ENCODE measurements around the gene FUT1.
"Not testable (repeated sequence)": the region's sequence is repeated elsewhere in the genome, so short reads cannot be mapped to it uniquely, and the experiment has no call there.

The FUT1 gene

GRCh38 chr19:48718106-48718505 lies 34.3 kb downstream of the FUT1 start:
- DNase-seq (ENCODE audit: low spot score); FAIRE-seq: not testable (repeated sequence)

- FAIRE-seq (no peak), DNase-seq (ENCODE audit: low spot score) (no peak)
These were observed 35.7 kb downstream of the FUT1 start for GRCh38 chr19:48716562-48717291.

DNA sequence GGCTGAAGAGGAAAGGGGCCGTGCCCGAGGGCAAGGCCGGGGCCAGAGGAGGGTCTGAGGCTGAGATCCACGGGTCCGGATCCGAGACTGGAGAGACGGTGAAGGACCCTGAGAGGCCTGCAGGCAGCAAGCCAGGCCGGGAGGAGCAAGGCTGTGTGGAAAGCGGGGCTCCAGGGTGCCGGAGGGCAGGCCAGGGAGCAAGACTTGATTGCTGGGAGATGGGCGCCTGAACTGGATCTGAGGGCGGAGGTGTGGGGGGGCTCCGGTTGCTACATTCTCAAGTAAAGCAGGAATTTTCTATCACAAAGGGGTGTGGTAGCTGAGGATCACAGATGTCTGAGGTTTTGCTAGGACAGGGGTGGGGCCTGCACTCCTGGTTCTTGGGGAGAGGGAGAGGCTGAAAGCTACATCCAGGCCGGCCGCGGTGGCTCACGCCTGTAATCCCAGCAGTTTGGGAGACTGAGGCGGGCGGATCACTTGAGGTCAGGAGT lies 36.7 kb downstream of the FUT1 start:
- no peak for DNase-seq (ENCODE audit: low spot score)
- no peak for FAIRE-seq

GRCh38 chr19:48714759-48715675 lies 37.4 kb downstream of the FUT1 start:
- DNase-seq (ENCODE audit: low spot score) (no peak), FAIRE-seq (no peak)

DNA sequence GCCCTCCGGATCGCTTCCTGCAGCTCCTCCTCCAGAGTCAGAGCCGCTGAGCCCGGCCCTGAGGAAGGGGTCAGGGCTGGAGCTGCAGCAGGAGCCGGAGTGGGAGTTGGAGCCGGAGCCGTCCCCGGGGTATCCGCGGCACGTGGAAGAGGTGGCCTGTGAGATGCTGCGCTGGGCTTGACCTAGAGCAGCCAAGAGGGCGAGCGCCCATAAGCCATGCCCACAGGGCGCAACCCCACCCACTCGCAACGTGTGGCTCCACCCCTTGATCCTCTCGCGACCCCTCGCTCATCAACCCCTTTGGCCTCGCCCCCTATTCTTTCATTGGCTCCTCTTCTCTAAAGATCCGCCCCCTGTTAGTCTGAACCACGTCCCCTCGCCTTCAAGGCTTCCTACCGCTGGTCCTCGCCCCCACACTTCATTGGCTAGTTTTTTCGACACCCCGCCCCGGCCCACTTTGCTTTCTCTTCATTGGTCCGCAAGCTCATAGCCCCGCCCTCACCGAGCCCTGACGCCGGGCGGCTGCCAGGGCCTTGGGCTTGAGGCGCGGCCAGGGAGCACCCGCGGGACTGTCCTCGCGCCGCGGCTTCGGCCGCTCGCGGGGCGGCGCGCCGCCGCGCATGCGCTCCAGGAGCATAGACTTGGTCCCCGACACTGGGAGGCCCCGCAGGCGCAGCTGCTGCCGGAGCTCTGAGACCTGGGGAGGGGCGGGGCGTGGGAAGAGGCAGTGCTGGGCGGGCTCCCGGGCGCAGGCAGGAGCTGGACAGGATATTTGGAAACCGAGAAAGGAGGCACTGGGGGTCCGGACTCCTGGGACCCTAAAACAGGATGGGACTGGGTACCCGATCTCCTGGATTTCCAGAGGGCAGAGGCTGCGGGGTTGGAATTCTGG lies 38.3 kb downstream of the FUT1 start:
- peak; percentile 88 for FAIRE-seq
- DNase-seq (ENCODE audit: low spot score), result peak; percentile 93

DNA sequence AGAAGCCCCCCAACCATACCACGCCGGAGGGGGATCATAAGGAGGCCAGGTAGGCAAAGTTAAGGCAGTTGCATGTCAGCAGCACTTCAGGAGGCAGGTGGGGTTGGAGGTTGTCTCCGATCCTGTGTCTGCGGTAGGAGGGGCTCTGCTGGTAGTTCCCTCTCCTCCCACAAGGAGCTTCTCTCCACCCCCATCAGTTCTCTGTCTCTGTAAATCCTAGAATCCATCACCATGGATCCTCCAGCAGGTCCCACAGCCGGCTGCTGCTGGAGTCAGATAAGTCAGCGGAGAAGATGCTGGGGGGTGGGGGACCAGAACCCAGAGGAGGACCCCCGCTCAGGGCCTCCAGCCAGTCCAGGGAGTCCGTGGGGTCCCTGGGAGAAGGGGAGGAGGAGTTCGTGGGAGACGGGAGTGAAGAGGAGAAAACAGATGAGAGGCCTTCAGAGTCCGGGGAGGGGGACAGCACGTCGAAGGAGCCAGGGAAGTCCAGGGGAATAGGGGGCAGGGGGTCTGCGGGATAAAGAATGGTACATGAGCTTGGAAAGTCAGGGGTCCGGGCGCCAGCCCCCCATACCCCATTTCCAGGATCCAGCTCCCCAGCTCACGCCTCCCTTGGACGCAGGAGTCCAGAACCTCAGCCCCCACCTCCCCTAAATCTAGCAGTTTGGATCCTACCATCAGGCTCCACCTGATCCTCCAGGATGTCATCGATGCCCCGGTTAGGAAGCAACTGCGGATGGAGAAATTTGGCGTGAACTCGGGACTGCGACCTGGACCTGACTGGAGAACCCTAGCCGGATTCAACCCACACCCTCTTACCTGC lies 39.2 kb downstream of the FUT1 start:
- no peak for DNase-seq (ENCODE audit: low spot score)
- no peak for FAIRE-seq

DNA sequence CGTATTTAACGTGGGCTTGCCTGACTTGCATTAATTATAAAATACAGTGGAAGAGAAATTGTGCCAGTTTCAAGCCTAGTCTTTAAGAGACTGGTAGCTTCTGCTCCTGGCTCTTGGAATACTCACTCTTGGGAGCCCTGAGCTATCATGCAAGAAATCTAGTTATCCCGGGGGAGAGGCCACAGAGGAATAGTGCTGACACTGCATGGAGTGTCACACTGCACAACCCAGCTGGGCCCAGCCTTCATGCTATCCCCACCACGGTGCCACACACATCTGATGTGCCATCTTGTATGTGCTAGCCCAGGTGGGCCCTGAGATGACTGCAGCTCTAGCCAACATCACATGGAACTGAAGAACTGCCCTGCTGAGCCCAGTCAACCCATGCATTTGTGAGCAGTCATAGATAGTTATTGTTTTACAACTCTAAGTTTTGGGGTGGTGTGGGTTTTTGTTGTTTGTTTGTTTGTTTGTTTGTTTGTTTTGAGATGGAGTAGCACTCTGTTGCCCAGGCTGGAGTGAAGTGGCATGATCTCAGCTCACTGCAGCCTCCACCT lies 41.3 kb downstream of the FUT1 start:
- FAIRE-seq (no peak), DNase-seq (ENCODE audit: low spot score) (no peak)

GRCh38 chr19:48708471-48708870 lies 44.0 kb downstream of the FUT1 start:
- FAIRE-seq, result no peak

GRCh38 chr19:48705431-48705830 lies 47.0 kb downstream of the FUT1 start:
- FAIRE-seq (no peak), DNase-seq (ENCODE audit: low spot score) (no peak)

More at GRCh38 chr19:48708471-48708870, 44.0 kb downstream of the FUT1 start:
- no peak for DNase-seq (ENCODE audit: low spot score)

GRCh38 chr19:48703316-48703715 lies 49.1 kb downstream of the FUT1 start:
- FAIRE-seq, result no peak

GRCh38 chr19:48702701-48703100 lies 49.7 kb downstream of the FUT1 start:
- DNase-seq (ENCODE audit: low spot score) (no peak), FAIRE-seq (no peak)

More at GRCh38 chr19:48703316-48703715, 49.1 kb downstream of the FUT1 start:
- DNase-seq (ENCODE audit: low spot score), result no peak

DNA sequence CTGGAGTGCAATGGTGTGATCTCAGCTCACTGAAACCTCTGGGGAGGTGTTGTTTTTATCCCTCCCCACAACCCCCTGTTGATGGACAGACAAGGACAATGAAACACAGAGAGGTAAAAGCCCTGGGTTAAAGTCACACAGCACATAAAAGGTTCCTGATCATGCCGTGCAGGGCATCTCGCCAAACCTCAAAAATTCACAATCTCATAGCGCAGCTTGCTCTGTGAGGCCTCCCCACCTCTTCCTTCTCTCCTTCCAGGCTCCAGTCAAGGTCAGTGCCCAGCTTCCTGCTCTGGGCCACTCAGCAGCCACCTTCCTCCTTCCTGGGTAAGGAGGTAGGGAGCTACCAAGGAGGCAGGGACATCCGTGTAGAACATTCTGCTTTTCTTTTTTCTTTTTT lies 54.4 kb downstream of the FUT1 start:
- FAIRE-seq, result peak; percentile 85
- peak; percentile 74 for DNase-seq (ENCODE audit: low spot score)

All from RCC 7860 (cell line).